Measurements from ENCODE around the gene CATSPER4.

Gene CATSPER4

GRCh38 chr1:26190373-26190987, at the start of gene CATSPER4:
TSS of gene CATSPER4 (plus strand) at chr1:26190602. CDS start at chr1:26190628, 26 bp downstream.
- no peak for DNase-seq (ENCODE audit: low spot score)

GRCh38 chr1:26142159-26142558, 48.2 kb upstream of the CATSPER4 start:
- no peak for DNase-seq (ENCODE audit: low spot score)

GRCh38 chr1:26145041-26145959, 45.1 kb upstream of the CATSPER4 start:
- peak; percentile 64 for DNase-seq (ENCODE audit: low spot score)

GRCh38 chr1:26145960-26146294, 44.5 kb upstream of the CATSPER4 start:
- DNase-seq (ENCODE audit: low spot score) = no peak

GRCh38 chr1:26148887-26149286, 41.5 kb upstream of the CATSPER4 start:
- no peak for DNase-seq (ENCODE audit: low spot score)

GRCh38 chr1:26153966-26154532, 36.4 kb upstream of the CATSPER4 start:
- DNase-seq (ENCODE audit: low spot score) = no peak

GRCh38 chr1:26154750-26155149, 35.7 kb upstream of the CATSPER4 start:
- no peak for DNase-seq (ENCODE audit: low spot score)

GRCh38 chr1:26155370-26156284, 34.8 kb upstream of the CATSPER4 start:
- no peak for DNase-seq (ENCODE audit: low spot score)

GRCh38 chr1:26156285-26157038, 33.9 kb upstream of the CATSPER4 start:
- DNase-seq (ENCODE audit: low spot score) = no peak

GRCh38 chr1:26158271-26158907, 32.0 kb upstream of the CATSPER4 start:
- DNase-seq (ENCODE audit: low spot score) = no peak

- no peak for DNase-seq (ENCODE audit: low spot score)
Measured at GRCh38 chr1:26158908-26159742, 31.3 kb upstream of the CATSPER4 start, which contains the start of gene FAM110D. TSS of gene FAM110D (plus strand) at chr1:26159079. CDS start at chr1:26161292, 2,213 bp downstream.

- no peak for DNase-seq (ENCODE audit: low spot score)
Measured at GRCh38 chr1:26159743-26160039, 30.7 kb upstream of the CATSPER4 start.

GRCh38 chr1:26160527-26161414, 29.6 kb upstream of the CATSPER4 start:
- DNase-seq (ENCODE audit: low spot score) = no peak

- DNase-seq (ENCODE audit: low spot score) = peak; percentile 69
Measured at GRCh38 chr1:26161415-26162219, 28.8 kb upstream of the CATSPER4 start.

GRCh38 chr1:26162220-26162709, 28.1 kb upstream of the CATSPER4 start:
- DNase-seq (ENCODE audit: low spot score) = no peak

- DNase-seq (ENCODE audit: low spot score) = no peak
Measured at GRCh38 chr1:26163684-26164035, 26.7 kb upstream of the CATSPER4 start.

- DNase-seq (ENCODE audit: low spot score) = peak; percentile 72
Measured at GRCh38 chr1:26164036-26164860, 26.2 kb upstream of the CATSPER4 start.
